Measurements from ENCODE around the gene PYM1. TPM values are rescaled to one million over a fixed set of nuclear protein-coding genes. Genes with fewer than 3 reads are reported as not detected.

The PYM1 gene
- total RNA-seq, 1 donor: 31.5 TPM

DNA sequence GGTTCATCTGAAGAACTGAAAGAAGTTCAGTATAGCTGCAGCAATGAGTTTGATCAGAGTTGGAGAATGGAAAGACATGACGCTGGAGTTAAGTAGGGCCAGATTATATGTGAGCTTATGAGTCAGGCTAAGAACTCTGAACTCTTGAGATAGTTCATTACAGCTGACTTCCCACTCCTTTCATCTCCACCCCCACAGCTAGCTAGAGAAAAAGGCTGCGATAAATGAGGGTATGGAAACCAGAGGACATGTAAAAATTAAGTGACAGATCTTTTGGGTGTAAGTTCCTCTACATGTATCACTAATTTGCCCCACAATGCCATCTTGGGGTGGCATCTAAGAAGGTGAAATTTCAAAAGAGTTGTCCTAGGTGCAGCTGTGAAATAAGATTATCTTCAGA, 28.6 kb downstream of the PYM1 start:
- Histone ChIP-seq H3K36me3 (ENCODE audit: insufficient read depth, low read length) (peaks cover 12% of the 10 kb centered on the region), H3K4me2 (ENCODE audit: insufficient read depth, low read length) (no peak overlapping the region), H2AFZ (ENCODE audit: low read length) (no peak overlapping the region), H3K27ac (ENCODE audit: low read depth, low read length) (peak overlapping the region; percentile 36), H3K4me3 (ENCODE audit: insufficient read depth, low read length) (no peak overlapping the region), H3K79me2 (ENCODE audit: insufficient read depth, low read length) (peaks cover 2% of the 10 kb centered on the region), H3K4me1 (ENCODE audit: insufficient read depth, low read length) (peaks cover 7% of the 10 kb centered on the region), H3K27me3 (ENCODE audit: insufficient read depth, low read length) (no peaks in the 10 kb centered on the region), H3K9me3 (ENCODE audit: low read depth, low read length) (no peaks in the 10 kb centered on the region), H4K20me1 (ENCODE audit: insufficient read depth, low read length) (no peaks in the 10 kb centered on the region)
- DNase-seq (ENCODE audit: insufficient read length, low spot score, missing footprints): no peak
- no peak for TF ChIP-seq CTCF (IDR thresholded peaks at IDR 0.05; ENCODE audit: extremely low read depth, low read depth, low read length)

- TF ChIP-seq CTCF (IDR thresholded peaks at IDR 0.05; ENCODE audit: extremely low read depth, low read depth, low read length): no peak
- no peaks in the 10 kb centered on the region for H4K20me1 ChIP-seq (ENCODE audit: insufficient read depth, low read length)
- no peak overlapping the region for H2AFZ ChIP-seq (ENCODE audit: low read length)
These were observed 34.0 kb downstream of the PYM1 start for GRCh38 chr12:55893723-55894122.

GRCh38 chr12:55891310-55891709, 36.4 kb downstream of the PYM1 start:
- H3K4me2 ChIP-seq (ENCODE audit: insufficient read depth, low read length): no peak overlapping the region
- H3K27ac ChIP-seq (ENCODE audit: low read depth, low read length): no peak overlapping the region
- H2AFZ ChIP-seq (ENCODE audit: low read length): no peak overlapping the region
- no peaks in the 10 kb centered on the region for H3K9me3 ChIP-seq (ENCODE audit: low read depth, low read length)
- H3K27me3 ChIP-seq (ENCODE audit: insufficient read depth, low read length): no peaks in the 10 kb centered on the region
- no peaks in the 10 kb centered on the region for H3K4me1 ChIP-seq (ENCODE audit: insufficient read depth, low read length)
- H3K36me3 ChIP-seq (ENCODE audit: insufficient read depth, low read length): no peaks in the 10 kb centered on the region
- no peaks in the 10 kb centered on the region for H3K79me2 ChIP-seq (ENCODE audit: insufficient read depth, low read length)
- DNase-seq (ENCODE audit: insufficient read length, low spot score, missing footprints): no peak
- no peak overlapping the region for H3K4me3 ChIP-seq (ENCODE audit: insufficient read depth, low read length)
- no peaks in the 10 kb centered on the region for H4K20me1 ChIP-seq (ENCODE audit: insufficient read depth, low read length)
- TF ChIP-seq CTCF (IDR thresholded peaks at IDR 0.05; ENCODE audit: extremely low read depth, low read depth, low read length): no peak

More at GRCh38 chr12:55893723-55894122, 34.0 kb downstream of the PYM1 start:
- Histone ChIP-seq H3K4me1 (ENCODE audit: insufficient read depth, low read length) (peaks cover under 1% of the 10 kb centered on the region), H3K79me2 (ENCODE audit: insufficient read depth, low read length) (no peaks in the 10 kb centered on the region), H3K27me3 (ENCODE audit: insufficient read depth, low read length) (no peaks in the 10 kb centered on the region), H3K4me2 (ENCODE audit: insufficient read depth, low read length) (no peak overlapping the region), H3K9me3 (ENCODE audit: low read depth, low read length) (no peaks in the 10 kb centered on the region), H3K36me3 (ENCODE audit: insufficient read depth, low read length) (no peaks in the 10 kb centered on the region), H3K27ac (ENCODE audit: low read depth, low read length) (no peak overlapping the region), H3K4me3 (ENCODE audit: insufficient read depth, low read length) (no peak overlapping the region)
- DNase-seq (ENCODE audit: insufficient read length, low spot score, missing footprints): no peak

- no peak overlapping the region for H2AFZ ChIP-seq (ENCODE audit: low read length)
- TF ChIP-seq CTCF (IDR thresholded peaks at IDR 0.05; ENCODE audit: extremely low read depth, low read depth, low read length): no peak
- H3K27me3 ChIP-seq (ENCODE audit: insufficient read depth, low read length): no peaks in the 10 kb centered on the region
- H3K9me3 ChIP-seq (ENCODE audit: low read depth, low read length): no peaks in the 10 kb centered on the region
- no peaks in the 10 kb centered on the region for H4K20me1 ChIP-seq (ENCODE audit: insufficient read depth, low read length)
- H3K36me3 ChIP-seq (ENCODE audit: insufficient read depth, low read length): no peaks in the 10 kb centered on the region
- DNase-seq (ENCODE audit: insufficient read length, low spot score, missing footprints): no peak
- H3K79me2 ChIP-seq (ENCODE audit: insufficient read depth, low read length): no peaks in the 10 kb centered on the region
- no peak overlapping the region for H3K27ac ChIP-seq (ENCODE audit: low read depth, low read length)
- no peak overlapping the region for H3K4me2 ChIP-seq (ENCODE audit: insufficient read depth, low read length)
- H3K4me1 ChIP-seq (ENCODE audit: insufficient read depth, low read length): no peaks in the 10 kb centered on the region
- H3K4me3 ChIP-seq (ENCODE audit: insufficient read depth, low read length): no peak overlapping the region
These were observed 42.6 kb downstream of the PYM1 start for GRCh38 chr12:55885113-55885512.
